Breast epithelium (tissue), 4 donors: Measurements from ENCODE around the gene LHX6. TPM values are rescaled to one million over a fixed set of nuclear protein-coding genes. Genes with fewer than 3 reads are reported as not detected.

Experiments
- DNase-seq, 2 donors: peaks; one replicate each; pipeline ENCODE4 v3.0.0-alpha.2; 2019; ENCODE audit warnings: low spot score in 2 of 2
- H3K27ac ChIP-seq, 2 donors: fragments of 200-600 bp; sonication (generic) in 1 of 2; one replicate each; pipeline ENCODE4 v1.5.1; 2016 to 2019; ENCODE audit warnings: mild to moderate bottlenecking in 1 of 2
- H3K27me3 ChIP-seq, 2 donors: fragments of 200-600 bp; sonication (generic) in 1 of 2; one replicate each; pipeline versions ENCODE4 v1.5.1 to v1.6.0; 2017 to 2019; ENCODE audit warnings: control low read depth in 1 of 2, mild to moderate bottlenecking in 1 of 2
- H3K36me3 ChIP-seq: fragments of 200-600 bp; one replicate; pipeline ENCODE4 v1.5.1; 2019
- H3K4me1 ChIP-seq, 2 donors: fragments of 200-600 bp; sonication (generic); one replicate each; pipeline ENCODE4 v1.5.1; 2016 to 2019; ENCODE audit warnings: control low read depth in 1 of 2
- H3K4me3 ChIP-seq, 3 donors: fragments of 200-600 bp; sonication (generic); 1 replicate in 2 of 3; 2 replicates in 1 of 3; pipeline ENCODE4 v1.5.1; 2016 to 2019; ENCODE audit warnings: mild to moderate bottlenecking in 3 of 3, moderate library complexity in 2 of 3
- H3K9me3 ChIP-seq, 2 donors: fragments of 200-600 bp; sonication (generic) in 1 of 2; one replicate each; pipeline ENCODE4 v1.5.1; 2016 to 2019; ENCODE audit warnings: control low read depth in 1 of 2
- POLR2A ChIP-seq: fragments of 450-650 bp; IDR thresholded peaks from one replicate; pipeline ENCODE4 v1.6.1; 2016; ENCODE audit warnings: antibody characterized with exemption, mild to moderate bottlenecking, moderate library complexity
- POLR2AphosphoS5 ChIP-seq, 3 donors: sonication (generic); formaldehyde crosslinking; IDR thresholded peaks; one replicate each; pipeline ENCODE4 v1.6.1; 2017; ENCODE audit warnings: antibody characterized with exemption in 3 of 3
- intact Hi-C: fragments of 100-400 bp; cut with DNase I; formaldehyde crosslinking; loops from one replicate; pipeline ENCODE4 v1.15.1; 2023; ENCODE audit warnings: low total_unique reads
- total RNA-seq, 3 donors: library from RNA; depleted of rRNA; stranded (reverse); fragments of >200 nt; gene quantifications; one replicate each; pipeline ENCODE4 v1.1.0, GENCODE V29; 2016
- TF ChIP-seq, protein P1 (sequence below), 3 donors: fragments of 450-650 bp; IDR thresholded peaks; one replicate each; pipeline ENCODE4 v1.5.1; 2016 to 2017; ENCODE audit warnings: antibody characterized with exemption in 3 of 3, mild to moderate bottlenecking in 3 of 3, moderate library complexity in 3 of 3

LHX6 gene
- total RNA-seq, 3 donors from 2014 or later = 1.8 to 9.8 (median 4.8) TPM

DNA sequence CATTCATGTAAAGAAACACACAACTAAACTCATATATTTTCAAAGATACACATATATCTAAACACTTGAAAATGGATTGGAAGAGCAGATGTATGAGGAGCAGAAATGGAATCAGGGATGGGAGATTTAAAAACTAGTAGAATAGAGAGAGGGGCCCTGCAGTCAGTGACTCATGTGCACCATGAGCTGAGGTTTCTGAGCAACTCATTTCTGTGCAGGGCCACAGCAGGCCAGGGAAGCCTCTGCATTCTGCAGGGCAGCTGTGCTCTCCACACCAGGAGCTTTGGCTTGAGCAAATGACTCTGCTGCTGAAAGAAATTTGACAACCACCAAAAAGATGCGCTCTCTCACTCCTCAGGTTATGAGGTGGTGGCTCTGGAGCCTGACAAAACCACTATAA is 27.1 kb downstream of the LHX6 start:
- intact Hi-C loops = no loop called here
- H3K36me3 ChIP-seq = no peaks in the 10 kb centered on the region
- H3K4me3 ChIP-seq = no peak overlapping the region
- H3K27ac ChIP-seq = no peak overlapping the region
- DNase-seq = no peak
- no peaks in the 10 kb centered on the region for H3K9me3 ChIP-seq
- TF ChIP-seq POLR2A = no peak
- TF ChIP-seq, protein P1, sequence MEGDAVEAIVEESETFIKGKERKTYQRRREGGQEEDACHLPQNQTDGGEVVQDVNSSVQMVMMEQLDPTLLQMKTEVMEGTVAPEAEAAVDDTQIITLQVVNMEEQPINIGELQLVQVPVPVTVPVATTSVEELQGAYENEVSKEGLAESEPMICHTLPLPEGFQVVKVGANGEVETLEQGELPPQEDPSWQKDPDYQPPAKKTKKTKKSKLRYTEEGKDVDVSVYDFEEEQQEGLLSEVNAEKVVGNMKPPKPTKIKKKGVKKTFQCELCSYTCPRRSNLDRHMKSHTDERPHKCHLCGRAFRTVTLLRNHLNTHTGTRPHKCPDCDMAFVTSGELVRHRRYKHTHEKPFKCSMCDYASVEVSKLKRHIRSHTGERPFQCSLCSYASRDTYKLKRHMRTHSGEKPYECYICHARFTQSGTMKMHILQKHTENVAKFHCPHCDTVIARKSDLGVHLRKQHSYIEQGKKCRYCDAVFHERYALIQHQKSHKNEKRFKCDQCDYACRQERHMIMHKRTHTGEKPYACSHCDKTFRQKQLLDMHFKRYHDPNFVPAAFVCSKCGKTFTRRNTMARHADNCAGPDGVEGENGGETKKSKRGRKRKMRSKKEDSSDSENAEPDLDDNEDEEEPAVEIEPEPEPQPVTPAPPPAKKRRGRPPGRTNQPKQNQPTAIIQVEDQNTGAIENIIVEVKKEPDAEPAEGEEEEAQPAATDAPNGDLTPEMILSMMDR (IDR thresholded peaks at IDR 0.05) = no peak
- no peaks in the 10 kb centered on the region for H3K4me1 ChIP-seq
- no peaks in the 10 kb centered on the region for H3K27me3 ChIP-seq

DNA sequence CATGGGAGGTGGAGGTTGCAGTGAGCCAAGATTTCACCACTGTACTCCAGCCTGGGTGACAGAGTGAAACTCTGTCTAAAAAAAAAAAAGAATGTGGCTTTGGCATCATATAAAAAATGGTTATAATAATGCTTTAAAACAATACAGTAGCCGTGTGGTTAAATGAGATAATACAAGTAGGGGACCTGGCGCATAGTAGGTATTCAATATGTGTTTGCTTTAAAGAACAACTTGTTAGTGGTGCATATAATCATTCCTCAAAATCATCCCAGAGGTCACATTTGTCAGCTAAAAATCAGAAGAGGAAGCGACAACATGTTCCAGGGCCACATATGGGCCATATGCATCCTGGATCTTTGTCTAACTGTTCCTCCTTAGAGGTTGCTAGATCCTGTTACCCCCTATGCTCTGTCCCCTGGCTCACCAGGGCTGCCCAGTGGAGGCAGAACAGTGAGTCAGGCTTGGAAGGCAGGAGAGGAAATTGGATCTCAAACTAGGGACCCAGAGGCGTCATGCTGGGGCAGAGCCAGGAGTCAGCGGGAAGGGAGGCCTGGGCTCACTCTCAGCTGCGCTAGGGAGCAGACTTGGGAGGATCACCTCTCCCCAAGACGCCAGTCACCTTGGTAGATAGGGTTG is 27.7 kb downstream of the LHX6 start:
- Histone ChIP-seq H3K9me3 (no peaks in the 10 kb centered on the region), H3K4me3 (no peak overlapping the region), H3K27me3 (no peaks in the 10 kb centered on the region), H3K36me3 (no peaks in the 10 kb centered on the region), H3K4me1 (no peaks in the 10 kb centered on the region), H3K27ac (no peak overlapping the region)
- DNase-seq = no peak
- TF ChIP-seq POLR2A (no peak), POLR2AphosphoS5 (IDR thresholded peaks at IDR 0.05) (no peak)
- intact Hi-C loops = no loop called here

GRCh38 chr9:122197882-122198281 is 30.9 kb downstream of the LHX6 start:
- no peaks in the 10 kb centered on the region for H3K36me3 ChIP-seq
- intact Hi-C loops = no loop called here
- no peaks in the 10 kb centered on the region for H3K27me3 ChIP-seq
- H3K27ac ChIP-seq = no peak overlapping the region
- DNase-seq = no peak
- H3K4me1 ChIP-seq = no peaks in the 10 kb centered on the region
- no peak for TF ChIP-seq POLR2A
- TF ChIP-seq, protein P1 (IDR thresholded peaks at IDR 0.05) = no peak
- no peak for TF ChIP-seq POLR2AphosphoS5 (IDR thresholded peaks at IDR 0.05)
- H3K4me3 ChIP-seq = no peak overlapping the region
- no peaks in the 10 kb centered on the region for H3K9me3 ChIP-seq

GRCh38 chr9:122197426-122197825 is 31.3 kb downstream of the LHX6 start:
- no peak overlapping the region for H3K4me3 ChIP-seq
- H3K9me3 ChIP-seq = no peaks in the 10 kb centered on the region
- no peak for TF ChIP-seq POLR2AphosphoS5 (IDR thresholded peaks at IDR 0.05)
- TF ChIP-seq, protein P1 (IDR thresholded peaks at IDR 0.05) = no peak
- TF ChIP-seq POLR2A = no peak
- no peak for DNase-seq
- no peak overlapping the region for H3K27ac ChIP-seq
- no peaks in the 10 kb centered on the region for H3K4me1 ChIP-seq
- H3K27me3 ChIP-seq = no peaks in the 10 kb centered on the region
- intact Hi-C loops = no loop called here
- H3K36me3 ChIP-seq = no peaks in the 10 kb centered on the region

DNA sequence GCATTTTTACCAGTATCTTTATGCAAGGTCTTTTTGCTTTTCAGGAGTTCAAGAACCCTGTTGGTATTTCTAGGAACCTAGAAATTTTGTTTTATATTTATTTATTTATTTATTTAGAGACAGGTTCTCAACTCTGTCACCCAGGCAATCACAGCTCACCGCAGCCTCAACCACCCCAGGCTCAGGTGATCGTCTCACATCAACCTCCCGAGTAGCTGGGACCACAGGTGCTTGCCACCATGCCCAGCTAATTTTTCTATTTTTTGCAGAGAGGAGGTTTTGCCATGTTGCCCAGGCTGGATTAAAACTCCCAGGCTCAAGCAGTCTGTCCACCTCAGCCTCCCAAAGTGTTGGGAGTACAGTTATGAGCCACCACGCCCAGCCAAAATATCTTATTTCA is 32.9 kb downstream of the LHX6 start:
- H3K4me1 ChIP-seq = no peaks in the 10 kb centered on the region
- H3K9me3 ChIP-seq = no peaks in the 10 kb centered on the region
- no peak overlapping the region for H3K4me3 ChIP-seq
- TF ChIP-seq POLR2A (no peak), POLR2AphosphoS5 (IDR thresholded peaks at IDR 0.05) (no peak)
- TF ChIP-seq, protein P1 (IDR thresholded peaks at IDR 0.05) = no peak
- no peak overlapping the region for H3K27ac ChIP-seq
- no peak for DNase-seq
- intact Hi-C loops = no loop called here
- no peaks in the 10 kb centered on the region for H3K36me3 ChIP-seq
- H3K27me3 ChIP-seq = no peaks in the 10 kb centered on the region

- Histone ChIP-seq H3K4me1 (no peaks in the 10 kb centered on the region), H3K27me3 (no peaks in the 10 kb centered on the region), H3K4me3 (no peak overlapping the region), H3K9me3 (no peaks in the 10 kb centered on the region), H3K27ac (no peak overlapping the region), H3K36me3 (no peaks in the 10 kb centered on the region)
- intact Hi-C loops = no loop called here
- TF ChIP-seq POLR2AphosphoS5 (IDR thresholded peaks at IDR 0.05) (no peak), POLR2A (no peak)
- TF ChIP-seq, protein P1 (IDR thresholded peaks at IDR 0.05) = no peak
- DNase-seq = no peak
Observed at GRCh38 chr9:122193651-122194050, 35.1 kb downstream of the LHX6 start.
